Islet precursor cell (in vitro differentiated cells): ENCODE data around the gene TMEM108.

Source experiments
- DNase-seq: peaks from one replicate; pipeline ENCODE4 v3.0.0-alpha.2; 2018

TMEM108 gene

DNA sequence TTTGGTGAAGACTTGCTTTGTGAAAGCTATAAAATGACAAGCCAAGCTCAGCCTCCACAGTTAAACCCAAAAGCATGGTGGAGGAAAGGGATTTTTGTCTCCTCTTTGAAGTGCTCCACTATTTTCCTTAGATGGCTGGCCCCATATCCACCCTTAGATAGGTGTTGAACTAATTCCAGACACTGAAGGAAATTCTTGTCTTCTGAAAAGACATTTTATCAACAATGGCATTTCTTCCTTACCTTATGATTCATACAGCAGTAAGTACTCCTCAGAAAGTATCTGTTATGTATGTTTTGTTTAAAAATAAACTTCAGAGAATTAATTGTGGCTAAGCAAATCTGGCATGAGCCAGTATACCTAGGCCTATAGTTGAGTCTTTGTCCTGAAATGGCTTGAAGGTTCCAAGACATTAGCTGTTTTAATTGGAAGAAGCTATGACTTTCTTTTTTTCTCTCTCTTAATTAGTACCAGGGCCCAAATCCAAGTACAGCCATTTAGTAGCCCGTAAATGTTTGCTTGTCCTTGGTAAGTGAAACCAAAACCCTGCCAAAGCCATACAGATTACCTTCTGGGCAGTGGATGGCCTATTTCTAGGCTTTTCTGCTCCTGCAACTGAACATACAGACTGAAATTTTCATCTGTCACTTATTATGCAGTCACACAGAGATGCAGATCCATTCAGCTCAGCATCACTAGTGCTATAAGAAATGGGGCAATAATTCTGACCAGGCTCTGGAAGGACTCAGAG lies 356.5 kb downstream of the TMEM108 start:
- no peak for DNase-seq

- no peak for DNase-seq
Observed at GRCh38 chr3:133396906-133397305, 358.7 kb downstream of the TMEM108 start.

DNA sequence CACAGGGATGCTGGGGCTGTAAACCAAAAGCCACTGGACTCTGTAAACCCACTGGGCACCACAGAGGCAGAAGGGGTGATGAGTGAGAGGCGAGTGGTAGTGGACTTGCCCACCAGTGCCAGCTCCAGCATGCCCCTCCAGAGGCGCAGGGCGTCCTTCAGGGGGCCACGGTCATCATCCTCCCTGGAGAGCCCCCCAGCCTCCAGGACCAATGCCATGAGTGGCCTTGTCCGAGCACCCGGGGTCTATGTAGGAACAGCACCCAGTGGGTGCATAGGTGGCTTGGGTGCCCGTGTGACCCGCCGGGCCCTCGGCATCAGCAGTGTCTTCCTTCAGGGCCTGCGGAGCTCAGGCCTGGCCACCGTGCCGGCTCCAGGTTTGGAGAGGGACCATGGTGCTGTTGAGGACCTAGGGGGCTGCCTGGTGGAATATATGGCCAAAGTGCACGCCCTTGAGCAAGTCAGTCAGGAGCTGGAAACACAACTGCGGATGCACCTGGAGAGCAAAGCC lies 361.9 kb downstream of the TMEM108 start, which contains the start of gene BFSP2:
BFSP2 (plus strand) TSS at position 51 of the 510 bp plus-strand sequence; CDS start at position 79, 28 bp downstream.
- DNase-seq = no peak

GRCh38 chr3:133401374-133402135 lies 363.4 kb downstream of the TMEM108 start:
- DNase-seq = no peak

GRCh38 chr3:133404920-133405319 lies 366.7 kb downstream of the TMEM108 start:
- DNase-seq = no peak

DNA sequence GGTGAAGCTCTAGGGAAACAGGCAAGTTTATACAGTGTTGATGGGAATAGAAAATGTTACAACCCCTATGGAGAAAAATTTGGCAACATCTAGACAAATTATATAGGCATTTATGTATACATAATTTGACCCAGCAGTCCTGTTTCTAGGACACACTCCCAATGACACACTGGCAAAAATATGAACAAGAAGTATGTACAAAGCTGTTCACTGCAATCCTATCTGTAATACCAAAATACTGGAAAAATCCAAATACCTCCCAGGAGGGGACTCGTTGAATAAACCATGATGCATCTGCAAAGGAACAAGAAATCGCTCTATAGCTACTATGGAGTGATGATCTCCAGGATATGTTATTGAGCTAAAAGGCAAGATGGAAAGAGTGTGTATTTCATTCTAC lies 370.2 kb downstream of the TMEM108 start:
- no peak for DNase-seq

DNA sequence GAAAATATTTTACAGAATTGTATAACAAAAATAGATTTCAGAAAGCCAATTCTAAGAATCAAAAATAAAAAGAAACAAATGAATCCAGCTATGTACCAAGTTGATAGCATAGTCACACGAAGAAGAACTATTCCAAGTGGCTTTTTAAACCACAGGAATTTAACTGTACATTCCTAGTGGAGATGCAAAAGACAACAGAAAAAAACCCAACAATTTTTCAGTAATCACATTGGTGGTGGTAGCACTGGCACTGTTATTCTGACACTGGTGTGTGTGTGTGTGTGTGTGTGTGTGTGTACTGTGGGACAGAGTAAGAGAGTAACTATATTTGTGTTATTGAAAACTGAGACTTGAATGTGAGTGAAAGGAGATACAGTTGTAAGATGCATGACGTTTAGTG lies 370.8 kb downstream of the TMEM108 start:
- DNase-seq = no peak

- DNase-seq = no peak
Observed at GRCh38 chr3:133410191-133410892, 372.2 kb downstream of the TMEM108 start.

GRCh38 chr3:133412183-133413132 lies 374.3 kb downstream of the TMEM108 start:
- peak; percentile 79 for DNase-seq

DNA sequence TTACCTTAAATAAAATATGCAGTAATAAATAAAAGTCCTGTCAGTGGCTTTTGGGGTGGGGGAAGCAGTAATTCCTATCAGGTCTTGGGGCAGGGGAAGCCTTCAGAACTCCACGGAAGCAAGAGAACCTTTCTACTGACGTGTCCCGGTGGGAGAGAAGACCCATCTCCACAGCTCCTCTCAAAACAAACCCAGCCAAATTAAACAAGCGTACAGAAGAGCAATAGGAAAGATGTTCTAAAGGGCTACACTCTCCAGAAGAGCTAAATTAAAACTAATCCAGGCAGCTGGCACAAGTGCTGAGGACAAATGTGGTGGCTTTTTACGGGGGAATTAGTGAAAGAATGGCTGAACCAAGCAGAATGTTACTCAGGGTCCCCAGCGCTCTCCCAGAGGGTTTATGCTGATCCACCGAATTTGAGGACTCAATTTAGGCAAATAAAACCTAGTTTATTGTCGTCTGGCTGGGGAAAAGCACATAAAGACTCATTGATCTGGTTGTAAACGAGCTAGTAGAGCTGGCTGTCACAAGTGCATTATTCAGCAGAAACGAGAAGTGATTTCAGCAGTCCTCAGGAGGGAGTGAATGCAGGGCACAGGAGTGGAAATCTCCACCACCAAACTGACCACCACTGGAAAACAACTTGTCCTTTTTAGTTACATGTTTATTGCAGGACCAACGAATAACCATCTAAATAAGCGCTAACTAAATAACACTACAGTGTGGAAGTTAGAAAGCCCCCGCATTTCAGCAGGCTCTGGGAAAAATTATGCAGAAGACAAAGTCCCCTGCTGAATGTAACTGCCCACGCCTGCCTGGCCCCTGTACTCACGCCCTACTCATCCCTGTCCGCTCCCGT lies 375.2 kb downstream of the TMEM108 start:
- peak; percentile 71 for DNase-seq

DNA sequence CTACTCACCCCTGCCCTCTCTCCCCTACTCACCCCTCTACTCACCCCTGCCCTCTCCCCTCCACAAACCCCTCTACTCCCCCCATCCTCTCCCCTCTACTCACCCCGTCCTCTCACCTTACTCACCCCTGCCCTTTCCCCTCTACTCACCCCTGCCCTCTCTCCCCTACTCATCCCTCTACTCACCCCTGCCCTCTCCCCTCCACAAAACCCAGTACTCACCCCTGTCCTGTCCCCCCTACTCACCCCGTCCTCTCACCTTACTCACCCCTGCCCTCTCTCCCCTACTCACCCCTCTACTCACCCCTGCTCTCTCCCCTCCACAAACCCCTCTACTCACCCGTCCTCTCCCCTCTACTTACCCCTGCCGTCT lies 375.8 kb downstream of the TMEM108 start:
- DNase-seq = no peak

GRCh38 chr3:133418361-133418760 lies 380.2 kb downstream of the TMEM108 start:
- DNase-seq = peak; percentile 16

DNA sequence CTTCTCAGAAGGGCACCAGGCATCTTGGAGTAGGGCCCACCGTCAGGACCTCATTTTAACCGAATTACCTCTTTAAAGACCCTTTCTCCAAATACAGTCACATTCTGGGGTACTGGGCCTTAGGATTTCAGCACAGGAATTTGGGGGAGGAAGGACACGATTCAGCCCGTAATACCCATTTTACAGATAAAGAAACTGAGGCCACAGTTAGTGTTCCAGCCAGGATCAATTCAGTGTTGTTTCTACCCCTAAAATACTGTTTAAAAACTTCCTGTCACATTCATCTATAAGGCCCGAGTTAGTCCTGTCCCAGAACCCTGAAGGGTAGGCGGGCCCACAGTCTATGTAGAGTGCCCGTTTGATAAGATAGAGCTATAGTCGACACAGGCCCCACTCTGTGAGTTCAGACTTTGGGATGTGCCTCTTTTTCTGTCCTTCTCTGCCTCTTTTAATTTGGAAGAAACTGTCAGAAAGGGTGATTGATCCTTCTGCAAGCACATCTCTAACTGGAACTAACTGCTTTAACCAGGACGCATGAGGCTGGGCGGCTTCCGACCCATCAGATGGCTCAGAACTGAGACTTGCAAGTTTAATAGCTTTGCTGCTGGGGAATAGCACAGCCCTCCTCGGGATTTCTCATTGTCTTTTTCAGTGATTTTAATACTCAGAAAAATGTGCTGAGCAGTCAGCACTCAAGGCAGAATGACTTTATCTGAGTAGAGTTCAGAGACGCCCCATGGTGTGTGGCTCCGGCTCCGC lies 381.1 kb downstream of the TMEM108 start:
- DNase-seq = no peak

- DNase-seq = no peak
Observed at GRCh38 chr3:133424937-133425869, 387.0 kb downstream of the TMEM108 start.

- no peak for DNase-seq
Observed at GRCh38 chr3:133425898-133426297, 387.7 kb downstream of the TMEM108 start.

- DNase-seq = no peak
Observed at GRCh38 chr3:133426721-133427120, 388.5 kb downstream of the TMEM108 start.

- peak; percentile 70 for DNase-seq
Observed at GRCh38 chr3:133428552-133428951, 390.4 kb downstream of the TMEM108 start.

- no peak for DNase-seq
Observed at GRCh38 chr3:133429063-133429462, 390.9 kb downstream of the TMEM108 start.

GRCh38 chr3:133439563-133439962 lies 401.4 kb downstream of the TMEM108 start:
- DNase-seq = no peak
